Activated CD4-positive, alpha-beta memory T cell treated with anti-CD3 and anti-CD28 coated beads, Interleukin-2, amount 10 ng/mL, durations not matched to agents 7 days and 5 days (primary cell): ENCODE measurements around the gene FCHO1. TPM values are rescaled to one million over a fixed set of nuclear protein-coding genes. Genes with fewer than 3 reads are reported as not detected.

Source experiments
- total RNA-seq, 2 experiments: library from RNA; stranded (reverse); gene quantifications; one replicate each; pipeline ENCODE4 v1.2.3, GENCODE V29; 2021

Gene FCHO1
- total RNA-seq, 2 experiments from 2014 or later = 64.8 to 76.7 TPM

Other genes with a start within 250 kb of the FCHO1 start
- 10 to 100 TPM; 65.0 to 65.9 TPM for gene PGLS, start 239.8 kb upstream of the FCHO1 start, total RNA-seq
- gene COLGALT1, start 195.8 kb upstream of the FCHO1 start, total RNA-seq = 10 to 100 TPM; 36.1 to 38.9 TPM
- under 1 TPM in 1 of 2 experiments, not detected in 1; 0.03 TPM for gene UNC13A, start 63.1 kb upstream of the FCHO1 start, total RNA-seq
- gene MAP1S, start 32.0 kb upstream of the FCHO1 start, total RNA-seq = 10 to 100 TPM; 66.2 to 76.2 TPM
- not detected for gene B3GNT3, start 43.7 kb downstream of the FCHO1 start, total RNA-seq
- gene INSL3, start 70.0 kb downstream of the FCHO1 start, total RNA-seq = 1 to 10 TPM; 7.9 to 9.0 TPM
- 100 to 1,000 TPM; 233 to 237 TPM for gene JAK3, start 96.5 kb downstream of the FCHO1 start, total RNA-seq
- 1,000 to 10,000 TPM; 2,013 to 2,059 TPM for gene RPL18A, start 108.4 kb downstream of the FCHO1 start, total RNA-seq
- gene SLC5A5, start 120.5 kb downstream of the FCHO1 start, total RNA-seq = 1 to 10 TPM; 1.7 to 2.0 TPM
- gene CCDC124, start 181.5 kb downstream of the FCHO1 start, total RNA-seq = 10 to 100 TPM; 59.3 to 60.8 TPM
- not detected for gene KCNN1, start 215.6 kb downstream of the FCHO1 start, total RNA-seq